Naive thymus-derived CD8-positive, alpha-beta T cell (primary cell): ENCODE data around the gene MREG. TPM values are rescaled to one million over a fixed set of nuclear protein-coding genes. Genes with fewer than 3 reads are reported as not detected.
A peak's percentile ranks its signal among the peaks of the same experiment; 100 is the strongest.

ENCODE experiments used
- ATAC-seq, 2 donors: fragments of 150-1000 bp; cut with Tn5 transposase in 1 of 2; sonication (Bioruptor Pico), chemical (Tn5 transposase) in 1 of 2; 1 replicate in 1 of 2; 2 replicates in 1 of 2; pipeline ENCODE4 v1.10.0; 2021; ENCODE audit warnings: mild to moderate bottlenecking in 2 of 2, moderate library complexity in 2 of 2
- POLR2A ChIA-PET: fragments of 350-600 bp; sonication (Branson Sonifier 250); formaldehyde crosslinking; loops from one replicate; lab custom pipeline; 2021; ENCODE audit warnings: antibody characterized with exemption; lab: Charles Lee
- DNase-seq, 10 donors: peaks; one replicate each; pipeline versions ENCODE4 v3.0.0 to v3.0.0-alpha.2; 2020 to 2022
- H3K27ac Mint-ChIP-seq, 10 donors: one replicate each; pipeline ENCODE4 v1.8.0; 2020 to 2022; ENCODE audit warnings: mild to moderate bottlenecking in 10 of 10, mixed read lengths in 10 of 10, moderate library complexity in 4 of 10, inconsistent platforms in 1 of 10
- H3K27me3 Mint-ChIP-seq, 5 donors: one replicate each; pipeline ENCODE4 v1.8.0; 2021 to 2022; ENCODE audit warnings: mixed read lengths in 5 of 5
- H3K36me3 Mint-ChIP-seq, 3 donors: one replicate each; pipeline ENCODE4 v1.8.0; 2020 to 2022; ENCODE audit warnings: mixed read lengths in 3 of 3, mild to moderate bottlenecking in 2 of 3, inconsistent platforms in 1 of 3
- H3K4me1 Mint-ChIP-seq, 4 donors: one replicate each; pipeline ENCODE4 v1.8.0; 2021 to 2022; ENCODE audit warnings: mixed read lengths in 4 of 4
- H3K4me3 Mint-ChIP-seq, 10 donors: one replicate each; pipeline ENCODE4 v1.8.0; 2020 to 2022; ENCODE audit warnings: mild to moderate bottlenecking in 10 of 10, mixed read lengths in 10 of 10, moderate library complexity in 6 of 10, inconsistent platforms in 1 of 10
- H3K9me3 Mint-ChIP-seq, 9 donors: one replicate each; pipeline ENCODE4 v1.8.0; 2020 to 2022; ENCODE audit warnings: mixed read lengths in 9 of 9, mild to moderate bottlenecking in 3 of 9, inconsistent platforms in 1 of 9, moderate library complexity in 1 of 9
- polyA plus RNA-seq, 3 donors: library from polyadenylated mRNA; unstranded; fragments of 300-500 nt; fragmentation: Illumina TruSeq; gene quantifications; one replicate each; pipeline ENCODE4 v1.2.3, GENCODE V29; 2021
- total RNA-seq, 8 experiments: library from RNA in 2 of 8; stranded (reverse) in 2 of 8; gene quantifications; one replicate each; pipeline ENCODE4 v1.2.3 and lab custom pipeline; 2021 to 2026

MREG gene
- total RNA-seq (1 to 10 TPM; 5.2 to 8.5 TPM), polyA plus RNA-seq (1 to 10 TPM in 2 of 3 donors, under 1 TPM in 1; 0.97 to 3.3 (median 2.7) TPM), total RNA-seq (lab: John Stamatoyannopoulos, UW) (5.0 to 10.8 (median 9.4) reads per million in 6 experiments)

DNA sequence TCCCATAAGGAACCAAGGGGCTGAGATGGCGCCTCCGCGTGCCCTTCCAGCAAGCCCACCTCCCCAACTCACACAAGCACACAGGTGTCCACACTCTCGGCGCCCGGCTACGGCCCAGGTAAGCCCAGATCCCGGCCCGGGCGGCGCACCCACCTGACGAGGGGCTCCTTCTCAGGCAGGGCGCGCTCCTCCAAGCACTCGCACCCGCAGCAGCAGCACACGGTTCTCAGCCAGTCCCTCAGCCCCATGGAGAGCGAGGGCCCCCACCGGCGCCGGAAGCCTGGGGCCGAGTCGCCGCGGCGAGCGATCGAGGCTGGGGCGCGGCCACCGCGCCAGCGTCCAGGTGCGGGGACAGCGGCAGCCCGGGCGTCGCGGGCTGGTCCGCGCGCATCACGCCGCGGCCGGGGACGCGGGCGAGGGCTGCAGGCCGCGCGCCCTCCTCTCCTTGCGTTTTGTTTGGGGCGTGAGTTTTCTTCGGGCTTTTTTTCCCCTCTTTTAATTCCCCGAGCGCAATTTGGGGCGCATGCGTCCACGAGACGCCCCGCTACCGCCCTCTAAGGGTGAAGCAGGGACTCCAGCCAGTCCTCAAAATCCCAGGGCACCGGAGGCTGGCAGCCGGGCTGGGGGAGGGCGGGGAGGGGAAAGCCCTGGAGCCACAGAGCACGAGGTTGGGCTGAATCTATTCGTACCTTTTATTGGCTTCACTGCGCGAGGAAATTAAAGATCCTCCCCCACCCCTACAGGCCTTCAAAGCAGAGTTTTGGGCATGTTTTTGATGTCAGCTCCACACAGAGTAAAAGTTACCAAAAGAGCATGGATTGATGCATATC lies at the start of gene MREG:
MREG (minus strand) TSS at position 472 of the 830 bp plus-strand sequence; CDS start at position 248, 224 bp downstream.
- Mint-ChIP-seq H3K36me3 (no peaks in the 10 kb centered on the region), H3K4me1 (peaks cover 24 to 51% (median 49%) of the 10 kb centered on the region in 4 donors), H3K9me3 (no peaks in the 10 kb centered on the region), H3K27me3 (no peaks in the 10 kb centered on the region), H3K4me3 (peak within 1 kb of the TSS; percentile 83 to 94 (median 88)), H3K27ac (peak within 1 kb of the TSS; percentile 63 to 95 (median 78))
- POLR2A ChIA-PET: no interaction called here
- DNase-seq: peak; percentile 74 to 89 (median 84)
- peak; percentile 73 to 84 for ATAC-seq

- no peak for ATAC-seq
- peak overlapping the region in 2 of 10 donors; percentile 19 to 39 for H3K4me3 Mint-ChIP-seq
- no peaks in the 10 kb centered on the region for H3K27me3 Mint-ChIP-seq
- peak overlapping the region in 6 of 10 donors; percentile 17 to 100 (median 46) for H3K27ac Mint-ChIP-seq
- POLR2A ChIA-PET: interaction anchor here (1.2 to 3.0 kb wide), 3 partner anchors 22 to 49 kb away, joined by 3 to 24 read pairs (median 12); partner anchors contain the start of genes PECR, TMEM169 and XRCC5
- peak in 1 of 10 donors; percentile 23 for DNase-seq
- peaks cover 0 to 5% (median 0%) of the 10 kb centered on the region in 9 donors for H3K9me3 Mint-ChIP-seq
- peaks cover 10 to 40% (median 21%) of the 10 kb centered on the region in 4 donors for H3K4me1 Mint-ChIP-seq
- H3K36me3 Mint-ChIP-seq: peaks cover 0 to 35% (median 12%) of the 10 kb centered on the region in 3 donors
These were observed 46.0 kb upstream of the MREG start for GRCh38 chr2:216059233-216059834.

DNA sequence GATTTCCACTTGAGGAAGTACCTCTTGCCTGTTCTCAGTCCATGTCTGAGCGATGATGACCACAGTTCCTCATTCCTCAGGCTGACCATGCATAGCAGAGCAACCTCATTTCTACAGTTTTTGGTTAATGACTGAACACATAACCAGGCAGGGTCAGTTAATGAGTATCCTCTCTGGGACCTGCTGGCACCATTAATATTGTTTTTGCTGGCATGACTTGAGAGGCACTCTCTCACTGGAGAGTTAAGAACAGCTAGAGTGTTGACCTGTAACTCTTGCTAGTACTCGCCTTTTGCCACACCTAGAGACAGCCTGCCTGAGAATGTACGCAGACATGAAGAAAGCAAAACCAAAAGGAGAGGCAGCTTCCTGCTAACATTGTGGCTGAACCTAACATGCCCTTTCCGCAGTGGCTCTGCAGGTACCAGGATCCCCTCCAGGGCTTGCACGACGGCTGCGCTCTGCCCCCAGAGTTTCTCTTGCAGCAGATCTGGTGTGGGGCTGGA lies 44.4 kb upstream of the MREG start:
- ATAC-seq (peak; percentile 99), DNase-seq (peak; percentile 28 to 83 (median 65))
- POLR2A ChIA-PET: interaction anchor here (1.0 to 3.0 kb wide), 6 partner anchors 24 to 56 kb away, joined by 3 to 24 read pairs (median 6); partner anchors contain the start of genes PECR, TMEM169 and XRCC5
- Mint-ChIP-seq H3K9me3 (peaks cover 0 to 5% (median 0%) of the 10 kb centered on the region in 9 donors), H3K4me3 (peak overlapping the region; percentile 72 to 90 (median 83)), H3K27me3 (no peaks in the 10 kb centered on the region), H3K36me3 (peaks cover 0 to 24% (median 12%) of the 10 kb centered on the region in 3 donors), H3K27ac (peak overlapping the region; percentile 94 to 100 (median 99)), H3K4me1 (peaks cover 10 to 40% (median 21%) of the 10 kb centered on the region in 4 donors)

DNA sequence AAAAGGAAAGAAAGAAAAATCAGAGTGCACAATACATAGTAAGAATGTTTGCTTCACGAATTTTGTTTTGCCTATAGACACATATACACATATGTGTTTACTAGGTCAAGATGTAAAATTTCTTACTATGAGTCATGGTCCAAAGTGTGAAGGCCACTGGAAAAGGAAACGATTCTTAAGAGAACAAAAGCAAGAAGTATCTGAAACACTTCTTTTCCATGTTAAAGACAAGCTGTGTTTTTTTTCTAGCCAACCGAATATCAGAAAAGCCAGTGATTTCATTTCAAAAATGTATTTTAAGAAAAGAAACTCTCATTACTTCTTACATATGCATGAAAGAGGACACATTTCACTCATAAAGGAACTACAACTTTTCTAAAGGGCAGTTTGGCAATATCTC lies 43.4 kb upstream of the MREG start:
- peak overlapping the region in 3 of 10 donors; percentile 9 to 76 (median 20) for H3K4me3 Mint-ChIP-seq
- POLR2A ChIA-PET: interaction anchor here (0.7 to 3.0 kb wide), 3 partner anchors 52 to 148 kb away, joined by 4 to 24 read pairs (median 5); partner anchors contain the start of gene XRCC5
- H3K27me3 Mint-ChIP-seq: no peaks in the 10 kb centered on the region
- peaks cover 0 to 5% (median 0%) of the 10 kb centered on the region in 9 donors for H3K9me3 Mint-ChIP-seq
- no peak for ATAC-seq
- no peak for DNase-seq
- peaks cover 0 to 16% (median 14%) of the 10 kb centered on the region in 3 donors for H3K36me3 Mint-ChIP-seq
- peak overlapping the region in 9 of 10 donors; percentile 98 to 100 (median 99) for H3K27ac Mint-ChIP-seq
- peaks cover 10 to 40% (median 21%) of the 10 kb centered on the region in 4 donors for H3K4me1 Mint-ChIP-seq

DNA sequence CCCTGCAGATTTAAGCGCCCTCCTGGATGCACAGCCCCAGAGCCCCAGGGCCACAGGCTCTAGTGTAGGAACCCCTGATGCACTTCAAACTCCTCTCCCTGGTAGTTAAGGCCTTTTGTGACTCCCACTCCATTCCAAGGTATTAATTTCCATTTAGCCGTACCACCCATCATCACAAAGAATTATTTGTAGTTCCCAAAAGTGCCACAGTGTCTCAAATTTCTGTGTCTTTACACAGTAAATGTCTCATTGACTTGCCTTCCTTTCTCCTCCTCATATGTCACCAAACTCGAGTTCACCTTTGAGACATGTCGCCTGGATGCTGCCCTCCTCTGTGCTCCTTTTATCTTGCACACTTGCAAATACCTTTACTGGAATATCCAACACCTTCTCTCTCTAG lies 42.3 kb upstream of the MREG start:
- ATAC-seq: no peak
- H3K4me3 Mint-ChIP-seq: no peak overlapping the region
- peaks cover 10 to 40% (median 21%) of the 10 kb centered on the region in 4 donors for H3K4me1 Mint-ChIP-seq
- POLR2A ChIA-PET: no interaction called here
- H3K27ac Mint-ChIP-seq: peak overlapping the region in 7 of 10 donors; percentile 1 to 100 (median 28)
- H3K9me3 Mint-ChIP-seq: peaks cover 0 to 5% (median 0%) of the 10 kb centered on the region in 9 donors
- no peak for DNase-seq
- H3K36me3 Mint-ChIP-seq: peaks cover 0 to 17% (median 16%) of the 10 kb centered on the region in 3 donors
- no peaks in the 10 kb centered on the region for H3K27me3 Mint-ChIP-seq

DNA sequence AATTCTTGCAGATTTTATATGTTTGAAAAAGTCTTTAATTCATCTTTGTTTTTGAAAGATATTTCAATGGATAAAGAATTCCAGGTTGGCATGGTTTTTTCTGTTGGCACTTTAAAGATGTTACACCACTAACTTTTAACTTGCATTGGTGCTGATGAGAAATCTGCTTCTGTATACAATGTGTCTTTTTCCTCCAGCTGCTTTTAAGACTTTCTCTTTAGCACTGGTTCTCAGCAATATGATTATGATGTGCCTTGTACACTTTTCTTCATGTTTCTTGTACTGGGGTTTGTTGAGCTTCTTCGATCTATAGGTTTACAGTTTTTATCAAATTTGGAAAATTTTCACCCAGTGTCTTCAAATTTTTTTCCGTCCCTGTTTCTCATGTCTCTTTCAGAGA lies 39.1 kb upstream of the MREG start:
- no peak overlapping the region for H3K4me3 Mint-ChIP-seq
- ATAC-seq (no peak), DNase-seq (no peak)
- H3K27ac Mint-ChIP-seq: peak overlapping the region in 1 of 10 donors; percentile 34
- peaks cover 0 to 36% (median 21%) of the 10 kb centered on the region in 3 donors for H3K36me3 Mint-ChIP-seq
- POLR2A ChIA-PET: interaction anchor here (0.6 kb wide), 1 partner anchor 9 kb away, joined by 5 read pairs; no protein-coding TSS in a partner anchor
- H3K4me1 Mint-ChIP-seq: peaks cover 1 to 18% (median 9%) of the 10 kb centered on the region in 4 donors
- no peaks in the 10 kb centered on the region for H3K9me3 Mint-ChIP-seq
- no peaks in the 10 kb centered on the region for H3K27me3 Mint-ChIP-seq

DNA sequence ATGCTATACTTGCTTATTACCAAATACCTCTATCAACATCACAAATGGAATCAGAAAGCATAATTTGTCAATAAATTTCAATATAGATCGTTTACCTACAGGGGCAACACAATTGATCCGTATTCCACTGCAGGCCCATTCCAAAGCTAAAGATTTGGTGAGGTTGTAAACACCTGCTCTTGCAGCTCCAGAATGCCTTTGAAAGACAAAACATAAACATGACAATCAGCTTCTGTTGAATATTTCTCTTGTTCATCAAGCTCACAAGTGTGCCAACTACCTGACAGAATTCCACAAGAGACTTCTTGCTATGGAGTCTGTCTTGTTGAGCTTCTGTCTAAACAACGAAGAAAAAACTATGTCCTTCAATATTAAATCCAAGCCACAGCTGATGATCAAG lies 38.0 kb upstream of the MREG start:
- peaks cover 0 to 36% (median 21%) of the 10 kb centered on the region in 3 donors for H3K36me3 Mint-ChIP-seq
- DNase-seq (no peak), ATAC-seq (no peak)
- H3K4me3 Mint-ChIP-seq: no peak overlapping the region
- no peaks in the 10 kb centered on the region for H3K9me3 Mint-ChIP-seq
- no peaks in the 10 kb centered on the region for H3K27me3 Mint-ChIP-seq
- no peak overlapping the region for H3K27ac Mint-ChIP-seq
- POLR2A ChIA-PET: interaction anchor here (0.7 kb wide), 2 partner anchors 75 to 132 kb away, joined by 3 to 5 read pairs; no protein-coding TSS in a partner anchor
- H3K4me1 Mint-ChIP-seq: peaks cover 0 to 8% (median 4%) of the 10 kb centered on the region in 4 donors

DNA sequence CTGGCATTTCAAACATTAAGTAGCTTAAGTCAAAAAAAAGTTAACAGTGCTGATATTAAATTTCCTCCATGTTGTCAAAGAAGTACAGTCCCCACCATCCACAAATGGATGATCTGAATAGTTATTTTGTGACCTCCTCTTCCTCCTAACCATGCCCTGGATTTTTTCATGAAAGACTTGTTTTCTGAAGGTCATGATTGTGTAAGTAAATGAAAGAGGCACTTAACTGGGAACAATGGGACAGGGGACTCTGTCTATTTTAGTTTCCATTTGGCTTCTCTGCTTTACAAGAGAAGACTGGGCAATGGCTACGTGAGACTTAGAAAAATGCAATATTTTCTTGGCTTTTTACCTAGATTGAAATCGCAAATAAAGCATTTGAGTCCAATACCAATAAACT lies 36.1 kb upstream of the MREG start:
- H3K9me3 Mint-ChIP-seq: no peaks in the 10 kb centered on the region
- H3K27ac Mint-ChIP-seq: no peak overlapping the region
- H3K4me1 Mint-ChIP-seq: no peaks in the 10 kb centered on the region
- peaks cover 0 to 38% (median 16%) of the 10 kb centered on the region in 3 donors for H3K36me3 Mint-ChIP-seq
- H3K27me3 Mint-ChIP-seq: no peaks in the 10 kb centered on the region
- DNase-seq: no peak
- ATAC-seq: no peak
- no peak overlapping the region for H3K4me3 Mint-ChIP-seq
- POLR2A ChIA-PET: interaction anchor here (0.7 kb wide), 1 partner anchor 14 kb away, joined by 6 read pairs; no protein-coding TSS in a partner anchor

DNA sequence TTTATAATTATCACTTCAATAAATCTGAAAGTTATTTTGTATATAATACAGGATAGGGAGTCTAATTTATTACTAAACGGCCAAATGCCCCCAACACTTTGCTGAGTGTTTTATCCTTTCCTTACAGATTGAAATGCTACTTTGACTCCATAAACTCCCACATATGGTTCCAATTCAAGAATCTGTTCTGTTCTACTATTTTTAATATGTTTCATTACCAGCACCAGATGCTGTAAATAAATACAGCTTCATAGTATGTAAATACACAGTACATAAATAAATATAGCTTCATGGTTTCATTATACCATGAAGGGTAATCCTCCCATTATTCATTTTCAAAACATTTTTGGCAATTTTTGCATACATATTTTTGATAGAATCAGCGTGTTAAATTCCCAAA lies 34.0 kb upstream of the MREG start:
- H3K4me1 Mint-ChIP-seq: peaks cover 0 to 2% (median 0%) of the 10 kb centered on the region in 4 donors
- peaks cover 0 to 53% (median 21%) of the 10 kb centered on the region in 3 donors for H3K36me3 Mint-ChIP-seq
- H3K4me3 Mint-ChIP-seq: no peak overlapping the region
- POLR2A ChIA-PET: no interaction called here
- H3K9me3 Mint-ChIP-seq: no peaks in the 10 kb centered on the region
- DNase-seq (no peak), ATAC-seq (no peak)
- H3K27me3 Mint-ChIP-seq: no peaks in the 10 kb centered on the region
- no peak overlapping the region for H3K27ac Mint-ChIP-seq

DNA sequence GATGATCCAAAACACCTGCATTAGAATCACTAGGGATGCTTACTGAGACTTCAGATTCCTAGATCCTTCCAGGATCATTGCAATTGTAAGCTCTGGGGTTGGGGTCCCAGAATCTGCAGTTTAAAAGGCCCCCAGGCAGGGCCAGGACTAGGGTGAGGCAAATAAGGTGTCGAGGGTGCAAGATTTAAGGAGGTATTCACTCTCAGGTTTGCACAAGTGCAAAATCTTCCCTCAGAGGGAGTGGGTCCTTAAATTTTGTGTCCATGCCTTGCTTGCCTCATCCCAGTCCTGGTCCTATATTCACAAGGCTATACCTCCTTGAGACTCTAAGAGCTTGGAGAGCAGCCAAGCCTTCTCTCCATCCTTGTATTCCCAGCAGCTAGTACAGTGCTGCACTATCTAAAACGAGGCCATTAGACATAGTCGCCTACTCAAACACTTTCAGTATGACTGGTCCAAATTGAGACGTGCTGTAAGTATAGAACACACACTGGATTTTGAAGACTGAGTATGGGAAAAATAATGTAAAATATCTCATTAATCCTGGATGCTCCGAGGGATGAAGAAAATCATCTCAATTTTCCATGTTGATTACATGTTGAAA lies 31.6 kb upstream of the MREG start:
- Mint-ChIP-seq H3K4me1 (peaks cover 0 to 2% (median 0%) of the 10 kb centered on the region in 4 donors), H3K27me3 (no peaks in the 10 kb centered on the region), H3K9me3 (no peaks in the 10 kb centered on the region), H3K4me3 (no peak overlapping the region), H3K27ac (peak overlapping the region in 1 of 10 donors; percentile 31), H3K36me3 (peaks cover 0 to 55% (median 13%) of the 10 kb centered on the region in 3 donors)
- ATAC-seq (no peak), DNase-seq (no peak)
- POLR2A ChIA-PET: no interaction called here

GRCh38 chr2:216043949-216044348 lies 30.6 kb upstream of the MREG start:
- DNase-seq: no peak

More at GRCh38 chr2:216043949-216044348, 30.6 kb upstream of the MREG start:
- Mint-ChIP-seq H3K4me1 (peaks cover 0 to 2% (median 0%) of the 10 kb centered on the region in 4 donors), H3K27ac (no peak overlapping the region), H3K36me3 (peaks cover 0 to 56% (median 14%) of the 10 kb centered on the region in 3 donors), H3K27me3 (no peaks in the 10 kb centered on the region), H3K9me3 (no peaks in the 10 kb centered on the region), H3K4me3 (no peak overlapping the region)
- no peak for ATAC-seq
- POLR2A ChIA-PET: interaction anchor here (1.1 kb wide), 1 partner anchor 9 kb away, joined by 3 read pairs; no protein-coding TSS in a partner anchor
